ENCODE results near the gene NOTCH1.

NOTCH1 gene

GRCh38 chr9:136484153-136485048 is 61.4 kb downstream of the NOTCH1 start:
- TF ChIP-seq BACH2 (CRISPR knock-in tag; IDR thresholded peaks at IDR 0.05; ENCODE audit: borderline replicate concordance) (no peak), ZC3H10 (CRISPR knock-in tag; IDR thresholded peaks at IDR 0.05) (no peak), ARNTL (CRISPR knock-in tag; IDR thresholded peaks at IDR 0.05; ENCODE audit: borderline replicate concordance, low read depth) (no peak), ZNF565 (CRISPR knock-in tag; conservative IDR thresholded peaks at IDR 0.05; ENCODE audit: low read depth) (no peak), ESRRG (CRISPR knock-in tag; IDR thresholded peaks at IDR 0.05) (no peak), RARB (CRISPR knock-in tag; IDR thresholded peaks at IDR 0.05) (no peak), ZNF8 (CRISPR knock-in tag; IDR thresholded peaks at IDR 0.05) (no peak), TCF4 (CRISPR knock-in tag; IDR thresholded peaks at IDR 0.05; ENCODE audit: borderline replicate concordance) (no peak), PPARA (CRISPR knock-in tag; IDR thresholded peaks at IDR 0.05; ENCODE audit: borderline replicate concordance) (no peak), TOX (CRISPR knock-in tag; IDR thresholded peaks at IDR 0.05; ENCODE audit: borderline replicate concordance) (no peak), CSDC2 (CRISPR knock-in tag; IDR thresholded peaks at IDR 0.05) (no peak), OSR1 (CRISPR knock-in tag; IDR thresholded peaks at IDR 0.05) (no peak), PATZ1 (CRISPR knock-in tag; IDR thresholded peaks at IDR 0.05; ENCODE audit: borderline replicate concordance) (no peak), CREB5 (CRISPR knock-in tag; IDR thresholded peaks at IDR 0.05; ENCODE audit: low read depth) (no peak), ZFP3 (CRISPR knock-in tag; IDR thresholded peaks at IDR 0.05) (no peak), TSHZ2 (CRISPR knock-in tag; IDR thresholded peaks at IDR 0.05) (no peak), ZFP30 (CRISPR knock-in tag; IDR thresholded peaks at IDR 0.05) (no peak), GLIS3 (CRISPR knock-in tag; IDR thresholded peaks at IDR 0.05) (no peak), SNAI2 (CRISPR knock-in tag; IDR thresholded peaks at IDR 0.05) (no peak)
- ATAC-seq = peak; percentile 11

- TF ChIP-seq PATZ1 (CRISPR knock-in tag; IDR thresholded peaks at IDR 0.05; ENCODE audit: borderline replicate concordance) = no peak
- TF ChIP-seq SNAI2 (CRISPR knock-in tag; IDR thresholded peaks at IDR 0.05) = no peak
- TF ChIP-seq ZNF8 (CRISPR knock-in tag; IDR thresholded peaks at IDR 0.05) = no peak
- no peak for TF ChIP-seq TCF4 (CRISPR knock-in tag; IDR thresholded peaks at IDR 0.05; ENCODE audit: borderline replicate concordance)
- TF ChIP-seq ZNF70 (CRISPR knock-in tag; IDR thresholded peaks at IDR 0.05) = no peak
- no peak for TF ChIP-seq GLIS3 (CRISPR knock-in tag; IDR thresholded peaks at IDR 0.05)
- TF ChIP-seq POU6F1 (CRISPR knock-in tag; IDR thresholded peaks at IDR 0.05; ENCODE audit: borderline replicate concordance, low read depth) = no peak
- TF ChIP-seq ZC3H10 (CRISPR knock-in tag; IDR thresholded peaks at IDR 0.05) = no peak
- TF ChIP-seq OSR1 (CRISPR knock-in tag; IDR thresholded peaks at IDR 0.05) = no peak
- TF ChIP-seq ZFP3 (CRISPR knock-in tag; IDR thresholded peaks at IDR 0.05) = no peak
- TF ChIP-seq TOX (CRISPR knock-in tag; IDR thresholded peaks at IDR 0.05; ENCODE audit: borderline replicate concordance) = no peak
- no peak for TF ChIP-seq ZFP30 (CRISPR knock-in tag; IDR thresholded peaks at IDR 0.05)
- TF ChIP-seq CSDC2 (CRISPR knock-in tag; IDR thresholded peaks at IDR 0.05) = no peak
- peak; percentile 53 for ATAC-seq
These were observed 62.2 kb downstream of the NOTCH1 start for GRCh38 chr9:136483589-136484152.

Measured in SK-N-SH treated with all-trans-retinoic acid at 6 μM for 48 hours (cell line).